Measurements from ENCODE around the gene ILKAP.

ILKAP gene

DNA sequence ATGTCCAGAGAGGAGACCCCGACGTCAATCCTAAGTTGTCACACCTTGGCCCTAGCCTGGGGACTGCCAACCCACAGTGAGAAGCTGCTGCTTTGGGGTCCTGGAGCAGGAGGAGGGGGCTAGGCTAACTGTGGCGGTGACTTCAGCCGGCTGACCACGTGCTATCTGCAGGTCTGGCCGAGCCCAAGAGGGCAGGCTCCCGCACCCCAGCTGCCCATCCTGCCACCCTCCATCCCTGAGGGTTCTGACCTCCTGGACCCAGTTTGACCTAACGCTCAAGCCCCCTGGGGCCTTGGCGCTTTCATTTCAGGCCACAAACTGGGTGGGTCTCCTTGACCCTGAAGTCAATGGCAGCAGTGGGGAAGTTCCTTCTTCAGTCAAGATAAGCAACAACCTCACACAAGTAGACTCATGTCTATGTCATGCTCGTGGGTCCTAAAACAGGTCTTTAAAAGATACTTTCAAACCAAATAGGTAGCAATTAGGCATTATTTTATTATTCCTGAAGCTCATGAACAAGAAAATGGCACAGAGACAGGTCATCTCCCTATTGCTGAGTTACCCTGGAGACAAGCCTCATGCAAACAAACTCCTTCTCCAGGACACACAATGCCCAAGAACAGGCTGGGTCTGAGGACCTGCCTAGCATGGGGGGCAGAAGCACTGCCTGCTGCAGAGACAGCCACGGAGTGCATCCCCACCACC lies 34.1 kb upstream of the ILKAP start:
- TF ChIP-seq, protein P1, sequence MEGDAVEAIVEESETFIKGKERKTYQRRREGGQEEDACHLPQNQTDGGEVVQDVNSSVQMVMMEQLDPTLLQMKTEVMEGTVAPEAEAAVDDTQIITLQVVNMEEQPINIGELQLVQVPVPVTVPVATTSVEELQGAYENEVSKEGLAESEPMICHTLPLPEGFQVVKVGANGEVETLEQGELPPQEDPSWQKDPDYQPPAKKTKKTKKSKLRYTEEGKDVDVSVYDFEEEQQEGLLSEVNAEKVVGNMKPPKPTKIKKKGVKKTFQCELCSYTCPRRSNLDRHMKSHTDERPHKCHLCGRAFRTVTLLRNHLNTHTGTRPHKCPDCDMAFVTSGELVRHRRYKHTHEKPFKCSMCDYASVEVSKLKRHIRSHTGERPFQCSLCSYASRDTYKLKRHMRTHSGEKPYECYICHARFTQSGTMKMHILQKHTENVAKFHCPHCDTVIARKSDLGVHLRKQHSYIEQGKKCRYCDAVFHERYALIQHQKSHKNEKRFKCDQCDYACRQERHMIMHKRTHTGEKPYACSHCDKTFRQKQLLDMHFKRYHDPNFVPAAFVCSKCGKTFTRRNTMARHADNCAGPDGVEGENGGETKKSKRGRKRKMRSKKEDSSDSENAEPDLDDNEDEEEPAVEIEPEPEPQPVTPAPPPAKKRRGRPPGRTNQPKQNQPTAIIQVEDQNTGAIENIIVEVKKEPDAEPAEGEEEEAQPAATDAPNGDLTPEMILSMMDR (IDR thresholded peaks at IDR 0.05; ENCODE audit: borderline replicate concordance, control extremely low read depth, extremely low read depth, insufficient read depth, missing control alignments) = no peak
- in situ Hi-C loops (cut with MboI; ENCODE audit: low sequenced_read_pairs, unreplicated experiment) = no loop called here
- no peak for DNase-seq (ENCODE audit: low spot score)

DNA sequence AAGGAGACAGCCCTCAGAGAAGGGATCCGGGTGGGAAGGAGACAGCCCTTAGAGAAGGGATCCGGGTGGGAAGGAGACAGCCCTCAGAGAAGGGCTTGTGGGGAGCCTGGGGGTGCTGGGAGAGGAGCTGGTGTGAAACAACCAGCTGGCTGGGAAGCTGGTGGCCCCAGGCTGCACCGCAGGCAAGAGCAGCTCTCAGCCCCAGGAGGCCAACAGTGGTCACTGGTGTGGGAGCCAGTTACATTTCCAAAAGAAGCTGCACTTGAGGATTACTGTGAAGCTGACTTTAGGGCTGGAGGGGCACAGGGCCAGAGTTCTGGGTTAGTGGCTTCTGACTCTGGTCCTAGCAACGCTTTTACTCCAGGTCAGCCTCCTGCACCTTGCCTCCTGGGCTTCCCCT lies 33.1 kb upstream of the ILKAP start:
- in situ Hi-C loops (cut with MboI; ENCODE audit: low sequenced_read_pairs, unreplicated experiment) = no loop called here

DNA sequence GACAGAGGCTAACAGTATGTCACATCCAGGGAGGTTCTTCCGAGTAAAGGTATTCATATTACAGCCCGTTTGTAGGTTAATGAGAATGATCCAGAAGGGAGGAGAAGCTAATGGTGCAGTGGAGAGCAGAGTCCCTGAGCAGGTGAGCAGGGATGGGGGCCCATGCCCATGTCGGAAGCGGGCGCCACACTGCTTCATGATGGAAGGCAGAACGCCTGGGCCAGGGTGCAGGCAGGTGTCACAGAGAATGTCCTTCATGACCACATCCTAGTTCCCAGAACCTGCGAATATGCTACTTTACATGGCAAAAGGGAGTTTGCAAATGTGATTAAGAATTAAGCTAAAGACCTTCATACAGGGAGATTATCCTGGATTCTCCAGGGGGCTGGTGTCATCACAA lies 32.4 kb upstream of the ILKAP start:
- in situ Hi-C loops (cut with MboI; ENCODE audit: low sequenced_read_pairs, unreplicated experiment) = no loop called here
- TF ChIP-seq, protein P1 (IDR thresholded peaks at IDR 0.05; ENCODE audit: borderline replicate concordance, control extremely low read depth, extremely low read depth, insufficient read depth, missing control alignments) = no peak
- DNase-seq (ENCODE audit: low spot score) = no peak

More for the DNA sequence above, 33.1 kb upstream of the ILKAP start:
- no peak for DNase-seq (ENCODE audit: low spot score)
- TF ChIP-seq, protein P1 (IDR thresholded peaks at IDR 0.05; ENCODE audit: borderline replicate concordance, control extremely low read depth, extremely low read depth, insufficient read depth, missing control alignments) = no peak

DNA sequence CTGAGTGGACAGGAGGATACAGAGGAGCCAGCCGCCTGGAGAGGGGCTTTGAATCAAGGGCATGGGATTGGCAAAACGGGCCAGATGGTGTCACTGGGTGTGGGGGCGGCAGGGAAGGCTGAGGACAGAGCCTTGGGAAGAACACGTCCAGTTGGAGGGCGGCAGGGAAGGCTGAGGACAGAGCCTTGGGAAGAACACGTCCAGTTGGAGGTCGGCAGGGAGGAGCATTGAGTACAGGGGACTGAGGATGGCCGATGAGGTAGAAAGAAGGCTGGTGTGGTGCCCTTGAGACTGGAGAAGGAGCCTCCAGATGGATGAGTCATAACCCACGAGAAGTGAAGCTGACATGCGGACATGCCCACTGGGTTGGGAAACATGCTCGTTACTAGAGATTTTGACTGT lies 31.8 kb upstream of the ILKAP start:
- in situ Hi-C loops (cut with MboI; ENCODE audit: low sequenced_read_pairs, unreplicated experiment) = no loop called here
- DNase-seq (ENCODE audit: low spot score) = peak; percentile 20

DNA sequence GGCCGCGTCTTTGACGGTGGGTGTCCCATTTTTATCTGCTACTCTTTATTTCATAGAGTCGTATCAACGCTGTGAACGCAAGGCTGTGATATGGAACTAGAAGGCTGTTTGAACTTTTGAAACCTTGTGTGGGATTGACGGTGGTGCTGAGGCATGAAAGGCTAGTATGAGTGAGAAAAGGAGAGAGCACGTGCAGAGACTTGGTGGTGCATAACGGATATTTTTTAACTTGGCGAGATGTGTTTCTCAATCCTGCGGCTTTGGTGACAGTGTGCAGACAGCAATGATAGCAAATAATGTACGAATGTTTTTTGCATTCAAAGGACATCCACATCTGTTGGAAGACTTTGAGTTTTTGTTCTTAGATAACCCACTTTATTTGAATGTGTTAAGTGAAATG lies 30.1 kb upstream of the ILKAP start:
- DNase-seq (ENCODE audit: low spot score) = no peak
- in situ Hi-C loops (cut with MboI; ENCODE audit: low sequenced_read_pairs, unreplicated experiment) = no loop called here
- TF ChIP-seq, protein P1 (IDR thresholded peaks at IDR 0.05; ENCODE audit: borderline replicate concordance, control extremely low read depth, extremely low read depth, insufficient read depth, missing control alignments) = no peak

More for the DNA sequence above, 31.8 kb upstream of the ILKAP start:
- TF ChIP-seq, protein P1 (IDR thresholded peaks at IDR 0.05; ENCODE audit: borderline replicate concordance, control extremely low read depth, extremely low read depth, insufficient read depth, missing control alignments) = no peak

DNA sequence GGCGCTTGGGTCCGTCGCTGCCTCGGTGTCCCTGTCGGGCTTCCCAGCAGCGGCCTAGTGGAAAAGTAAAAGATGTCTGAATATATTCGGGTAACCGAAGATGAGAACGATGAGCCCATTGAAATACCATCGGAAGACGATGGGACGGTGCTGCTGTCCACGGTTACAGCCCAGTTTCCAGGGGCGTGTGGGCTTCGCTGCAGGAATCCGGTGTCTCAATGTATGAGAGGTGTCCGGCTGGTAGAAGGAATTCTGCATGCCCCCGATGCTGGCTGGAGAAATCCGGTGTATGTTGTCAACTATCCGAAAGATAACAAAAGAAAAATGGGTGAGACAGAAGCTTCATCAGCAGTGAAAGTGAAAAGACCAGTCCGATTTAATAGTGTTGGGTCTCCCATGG lies 28.3 kb upstream of the ILKAP start:
- no peak for DNase-seq (ENCODE audit: low spot score)
- TF ChIP-seq, protein P1 (IDR thresholded peaks at IDR 0.05; ENCODE audit: borderline replicate concordance, control extremely low read depth, extremely low read depth, insufficient read depth, missing control alignments) = no peak
- in situ Hi-C loops (cut with MboI; ENCODE audit: low sequenced_read_pairs, unreplicated experiment) = no loop called here

Measured in GM13976 (cell line).